Activated CD4-positive, alpha-beta T cell treated with anti-CD3 and anti-CD28 coated beads, Interleukin-2, amount 50 U/mL, for 1 hour (primary cell): ENCODE data around the gene LPCAT1.
"Not testable (repeated sequence)": the region's sequence is repeated elsewhere in the genome, so short reads cannot be mapped to it uniquely, and the experiment has no call there.

ENCODE experiments used
- DNase-seq: peaks from one replicate; pipeline ENCODE4 v3.0.0-alpha.2; 2020

The LPCAT1 gene

GRCh38 chr5:1520791-1521453 lies 2.8 kb downstream of the LPCAT1 start:
- DNase-seq, result no peak

- DNase-seq, result no peak
These were observed 4.0 kb downstream of the LPCAT1 start for GRCh38 chr5:1519631-1520210.

GRCh38 chr5:1517838-1518237 lies 5.9 kb downstream of the LPCAT1 start:
- no peak for DNase-seq

- no peak for DNase-seq
These were observed 6.9 kb downstream of the LPCAT1 start for GRCh38 chr5:1516615-1517601.

DNA sequence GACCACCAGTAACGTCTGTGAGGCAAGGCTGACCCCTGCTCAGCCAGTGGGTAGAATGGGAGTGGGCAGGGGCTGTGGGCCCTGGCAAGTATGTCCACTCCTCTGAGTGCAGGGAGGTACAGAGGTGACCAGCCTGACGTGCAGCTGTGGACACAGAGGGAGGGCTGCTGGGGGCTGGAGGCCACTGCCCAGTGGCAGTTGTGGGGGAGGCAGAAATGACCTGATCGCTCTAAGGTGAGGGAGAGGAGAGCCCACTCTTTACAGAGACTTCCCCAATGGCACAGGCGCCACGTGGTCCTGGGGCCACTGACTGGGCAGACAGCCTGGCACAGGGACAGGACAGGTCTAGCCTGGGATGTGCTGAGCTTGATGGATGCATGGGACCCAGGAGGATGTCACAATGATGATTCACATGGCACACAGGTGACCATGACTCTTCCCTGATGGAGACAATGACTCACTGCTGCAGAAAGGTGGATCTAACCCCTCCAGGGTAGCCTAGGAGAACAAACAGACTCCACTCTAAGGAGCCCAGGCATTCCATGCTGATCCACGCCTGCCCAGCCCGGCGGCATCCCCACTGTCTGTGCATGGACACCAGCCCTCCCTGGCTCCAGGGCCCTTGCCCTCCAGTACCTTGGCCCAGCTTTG lies 7.7 kb downstream of the LPCAT1 start:
- DNase-seq, result no peak

GRCh38 chr5:1515311-1515920 lies 8.3 kb downstream of the LPCAT1 start:
- no peak for DNase-seq

- DNase-seq, result not testable (repeated sequence)
These were observed 8.9 kb downstream of the LPCAT1 start for GRCh38 chr5:1514819-1515310.

- DNase-seq, result no peak
These were observed 9.5 kb downstream of the LPCAT1 start for GRCh38 chr5:1514027-1514818.

DNA sequence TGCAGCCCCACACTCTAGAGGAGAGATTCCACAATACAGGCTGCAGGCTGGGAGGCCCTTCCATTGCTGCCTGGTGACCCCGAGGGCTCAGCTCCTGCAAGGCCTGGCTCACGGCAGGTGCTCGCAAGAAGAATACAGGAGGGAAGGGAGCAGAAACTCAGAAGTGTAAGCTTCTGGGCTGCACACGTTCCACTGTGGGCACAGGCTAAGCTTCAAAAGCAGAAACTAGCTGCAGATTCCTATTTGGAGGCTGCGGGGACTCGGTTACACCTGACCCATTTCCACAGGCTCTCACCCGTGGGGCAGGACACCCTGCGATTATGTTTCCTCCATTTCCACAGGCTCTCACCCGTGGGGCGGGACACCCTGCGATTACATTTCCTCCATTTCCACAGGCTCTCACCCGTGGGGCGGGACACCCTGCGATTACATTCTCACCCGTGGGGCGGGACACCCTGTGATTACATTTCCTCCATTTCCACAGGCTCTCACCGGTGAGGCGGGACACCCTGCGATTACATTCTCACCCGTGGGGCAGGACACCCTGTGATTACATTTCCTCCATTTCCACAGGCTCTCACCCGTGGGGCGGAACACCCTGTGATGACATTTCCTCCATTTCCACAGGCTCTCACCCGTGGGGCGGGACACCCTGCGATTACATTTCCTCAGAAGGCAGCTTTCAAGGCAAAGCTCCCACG lies 10.3 kb downstream of the LPCAT1 start:
- no peak for DNase-seq

DNA sequence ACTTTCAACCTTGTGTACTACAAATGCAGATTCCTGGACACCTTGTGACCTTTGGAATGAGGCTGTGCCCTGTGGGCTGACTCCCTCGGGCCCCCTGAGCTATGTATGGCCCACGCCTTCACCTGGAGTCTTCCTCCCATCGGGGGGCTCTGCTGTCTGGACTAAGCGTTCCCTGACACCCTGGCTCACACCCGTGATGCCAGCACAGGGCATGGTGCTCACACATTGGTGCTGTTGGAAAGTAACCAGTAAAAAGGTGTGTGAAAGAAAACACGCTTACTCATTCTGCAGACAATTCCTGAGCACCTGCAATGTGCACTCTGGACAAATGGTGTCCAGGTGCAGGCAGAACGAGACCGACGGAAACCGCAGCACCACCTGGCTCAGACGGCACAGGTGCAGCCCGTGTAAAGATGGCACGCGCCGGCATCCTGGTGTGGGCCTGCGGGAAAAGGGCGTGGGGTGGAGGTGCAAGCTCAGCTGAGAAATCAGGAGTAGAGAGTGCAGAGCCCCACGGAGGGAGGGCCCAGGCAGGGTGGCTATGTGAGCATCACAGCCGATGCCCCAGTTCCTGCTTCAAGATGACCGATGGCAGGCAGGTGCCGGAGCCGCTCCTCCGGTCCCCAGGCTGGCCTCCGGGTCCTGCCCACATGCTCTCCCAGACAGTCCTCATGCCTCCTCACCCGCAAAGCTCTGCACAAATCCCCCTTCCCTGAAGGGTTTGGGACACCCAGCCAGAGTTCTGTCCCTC lies 11.0 kb downstream of the LPCAT1 start:
- DNase-seq, result no peak

DNA sequence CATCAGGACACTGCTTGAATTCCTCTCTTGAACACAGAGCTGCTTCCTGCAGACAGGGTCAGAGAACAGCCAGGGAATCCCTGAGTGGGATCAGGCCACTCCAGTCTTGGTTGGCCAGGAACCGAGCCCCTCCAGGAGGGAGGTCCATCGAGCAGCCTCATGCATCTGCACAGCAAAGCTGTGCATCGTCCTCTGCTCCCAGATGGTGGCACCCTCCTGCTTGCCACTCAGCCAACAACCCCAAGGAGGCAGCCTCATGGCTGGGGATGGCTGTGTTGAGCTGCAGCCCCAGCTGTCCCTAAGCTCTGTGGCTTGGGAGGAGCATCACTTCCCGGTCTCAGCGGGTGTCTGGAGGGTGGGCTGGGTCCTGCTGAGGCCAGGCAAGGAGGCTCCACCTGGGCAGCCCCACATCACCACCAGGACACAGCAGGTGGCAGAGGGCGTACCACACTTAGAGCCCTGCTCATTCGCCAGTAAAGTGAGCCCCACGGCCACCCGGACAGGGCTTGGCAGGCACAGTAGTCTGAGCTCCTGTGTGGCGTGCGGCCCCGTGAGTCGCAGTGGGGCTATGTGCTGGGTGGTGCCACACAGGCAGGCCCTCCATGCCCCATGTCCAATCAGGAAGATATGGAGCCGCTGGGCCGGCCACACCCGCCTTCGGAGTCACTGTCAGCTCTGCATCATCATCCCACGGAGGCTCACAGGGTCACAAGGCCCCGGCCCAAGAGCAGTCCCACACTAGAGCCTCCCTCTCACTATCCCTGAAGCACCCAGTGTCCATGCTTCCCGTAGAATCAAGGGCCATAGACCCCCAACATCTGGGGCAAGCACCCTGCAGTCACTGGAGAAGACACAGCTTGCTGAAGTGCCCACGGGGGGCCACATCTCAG lies 11.9 kb downstream of the LPCAT1 start:
- no peak for DNase-seq

DNA sequence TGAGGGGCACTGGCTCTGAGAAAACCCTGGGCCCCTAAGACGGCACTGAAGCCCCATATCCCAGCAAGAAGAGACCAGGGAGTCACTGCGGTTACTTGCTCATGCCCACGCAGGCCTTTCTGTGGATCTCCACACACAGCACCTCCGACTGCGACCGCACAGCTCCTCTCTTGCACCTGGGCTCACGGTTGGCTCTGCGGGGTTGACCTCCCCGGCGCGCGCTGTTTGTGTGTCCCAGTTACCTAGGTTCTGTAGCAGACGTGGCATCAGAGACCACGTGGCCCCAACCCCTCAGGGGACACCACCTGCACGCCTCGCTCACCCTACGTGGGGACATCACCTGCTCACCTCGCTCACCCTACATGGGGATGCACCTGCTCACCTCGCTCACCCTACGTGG lies 12.7 kb downstream of the LPCAT1 start:
- DNase-seq, result no peak

GRCh38 chr5:1510631-1511030 lies 13.1 kb downstream of the LPCAT1 start:
- DNase-seq, result no peak

DNA sequence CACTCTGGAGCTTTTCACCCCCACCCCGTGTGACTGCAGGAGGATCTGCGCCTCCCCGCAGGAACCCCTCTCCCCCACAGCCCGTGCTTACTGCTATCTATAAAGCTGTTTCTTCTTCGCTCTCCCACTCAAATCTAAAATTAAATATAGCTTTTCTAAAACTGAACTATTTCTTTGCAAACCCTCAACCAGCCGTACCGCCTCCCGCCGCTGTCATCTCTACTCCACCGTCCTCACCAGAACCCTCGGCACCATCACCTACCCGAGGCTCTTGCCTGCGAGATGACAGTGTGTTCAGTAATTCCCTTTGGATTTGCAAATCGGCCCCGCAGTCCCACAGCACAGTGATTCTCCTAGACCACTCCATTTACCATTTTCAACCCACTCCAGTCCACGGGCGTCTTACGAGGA lies 13.6 kb downstream of the LPCAT1 start:
- no peak for DNase-seq

DNA sequence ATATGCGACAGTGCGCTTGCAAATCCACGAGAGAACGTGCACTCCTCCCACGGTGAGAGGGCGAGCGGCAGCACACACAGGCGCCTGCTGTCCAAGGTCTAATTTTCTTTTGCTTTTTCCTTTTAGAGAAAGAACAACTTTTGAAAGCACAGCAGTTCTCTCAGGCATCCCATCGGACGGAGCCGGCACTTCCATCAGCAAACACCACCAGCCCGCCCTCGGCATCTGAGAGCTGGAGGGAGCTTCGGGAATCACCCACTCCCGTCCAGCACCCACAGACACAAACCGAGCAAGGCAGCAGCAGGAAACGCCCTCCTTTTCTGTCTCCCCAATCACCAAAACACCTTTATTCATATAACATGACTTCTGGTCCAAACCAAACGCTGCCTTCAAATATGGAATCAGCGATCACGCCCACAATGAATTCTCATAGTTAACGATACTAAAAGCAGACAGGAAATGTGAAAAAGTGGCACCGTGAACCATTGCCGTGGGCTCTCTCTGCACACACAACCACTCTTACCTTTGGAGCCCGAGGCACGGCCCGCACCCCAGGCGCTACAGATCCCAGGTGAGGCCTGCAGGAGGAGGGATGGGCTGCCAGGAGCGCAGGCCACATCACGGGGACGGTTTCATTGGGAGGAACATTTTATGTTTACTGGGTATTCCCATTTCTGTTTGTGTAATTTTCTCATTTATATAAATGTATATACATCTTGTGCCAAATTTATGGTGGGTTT lies 14.2 kb downstream of the LPCAT1 start:
- DNase-seq, result no peak

GRCh38 chr5:1508659-1509290 lies 15.0 kb downstream of the LPCAT1 start:
- DNase-seq, result no peak

DNA sequence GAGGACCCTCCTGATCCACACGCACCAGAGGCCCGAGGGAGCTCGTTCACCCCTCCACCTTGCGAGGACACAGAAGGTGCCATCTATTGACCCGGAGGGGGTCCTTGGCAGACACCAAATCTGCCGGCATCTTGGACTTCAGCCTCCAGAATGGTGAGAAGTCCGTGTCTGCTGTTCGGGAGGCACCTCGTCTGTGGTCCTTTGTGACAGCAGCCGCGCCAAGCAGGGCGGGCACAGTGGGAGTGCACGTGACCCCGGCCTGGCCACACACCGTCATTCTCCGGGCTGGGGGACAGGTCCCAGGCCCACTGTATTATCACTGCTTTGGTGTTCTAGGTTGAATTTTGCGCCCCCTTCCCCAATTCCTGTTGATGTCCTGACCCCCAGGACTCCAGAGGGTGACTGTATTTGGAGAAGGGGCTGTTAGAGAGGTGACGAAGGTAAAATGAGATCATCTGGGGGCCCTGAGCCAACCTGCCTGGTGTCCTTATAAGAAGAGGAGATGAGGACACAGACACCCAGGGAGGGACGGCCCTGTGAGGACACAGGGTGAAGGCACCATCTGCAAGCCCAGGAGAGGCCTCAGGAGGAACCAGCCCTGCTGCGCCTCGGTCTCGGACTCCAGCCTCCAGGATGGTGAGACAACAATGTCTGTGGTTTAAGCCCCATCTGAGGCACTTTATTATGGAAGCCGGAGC lies 15.7 kb downstream of the LPCAT1 start:
- no peak for DNase-seq
